Panc1 (cell line): Measurements from ENCODE around the gene PLCB1. TPM values are rescaled to one million over a fixed set of nuclear protein-coding genes. Genes with fewer than 3 reads are reported as not detected.

ENCODE experiments used
- ATAC-seq: fragments of 200-7000 bp; cut with Tn5 transposase; 2 replicates; pipeline ENCODE4 v1.9.1; 2020; ENCODE audit warnings: mild to moderate bottlenecking, moderate library complexity
- BruUV-seq: library from RNA; stranded (reverse); fragments of 400-500 nt; replicated peaks from 2 replicates; lab custom pipeline; 2021; lab: Mats Ljungman, UMichigan
- CTCF ChIA-PET: fragments of 300-600 bp; sonication (Branson Sonifier 250); formaldehyde crosslinking; loops from one replicate; lab custom pipeline; 2022; ENCODE audit warnings: antibody characterized with exemption; lab: Charles Lee
- POLR2A ChIA-PET: fragments of 300-600 bp; sonication (Branson Sonifier 250); formaldehyde crosslinking; loops from one replicate; lab custom pipeline; 2022; ENCODE audit warnings: antibody characterized with exemption; lab: Charles Lee
- DNase-seq: peaks from one replicate; pipeline ENCODE4 v3.0.0-alpha.2; 2010; ENCODE audit warnings: low read depth, low spot score
- H3K27ac ChIP-seq: 2 replicates; pipeline ENCODE4 v1.5.1; 2011; ENCODE audit warnings: mild to moderate bottlenecking, low read length, inconsistent platforms
- H3K27me3 ChIP-seq: fragments of 200-500 bp; sonication (Bioruptor generic); 2 replicates; pipeline ENCODE4 v1.6.0; 2014; ENCODE audit warnings: low read length, inconsistent platforms; ENCODE audit not compliant: control insufficient read depth, insufficient read depth
- H3K36me3 ChIP-seq: fragments of 200-500 bp; sonication (Bioruptor generic); 2 replicates; pipeline ENCODE4 v1.5.1; 2014; ENCODE audit warnings: inconsistent platforms, mild to moderate bottlenecking, low read length, moderate library complexity; ENCODE audit not compliant: control insufficient read depth, insufficient read depth
- H3K4me1 ChIP-seq: 2 replicates; pipeline ENCODE4 v1.5.1; 2011; ENCODE audit warnings: inconsistent platforms, mild to moderate bottlenecking, low read length, moderate library complexity; ENCODE audit not compliant: control insufficient read depth, insufficient read depth
- H3K4me3 ChIP-seq, 2 experiments: 2 replicates each; pipeline ENCODE4 v1.5.1; 2011 to 2012; ENCODE audit warnings: low read depth in 2 of 2, low read length in 2 of 2, mild to moderate bottlenecking in 2 of 2, inconsistent platforms in 1 of 2, moderate library complexity in 1 of 2
- H3K9me3 ChIP-seq: fragments of 200-500 bp; sonication (Bioruptor generic); 2 replicates; pipeline ENCODE4 v1.5.1; 2014; ENCODE audit warnings: low read depth, mild to moderate bottlenecking, inconsistent platforms, low read length, moderate library complexity; ENCODE audit not compliant: control insufficient read depth, insufficient read depth
- POLR2AphosphoS5 ChIP-seq: IDR thresholded peaks from 2 replicates; pipeline ENCODE4 v1.6.1; 2012; ENCODE audit warnings: mild to moderate bottlenecking, low read depth, low read length, moderate library complexity
- SIN3A ChIP-seq: IDR thresholded peaks from 2 replicates; pipeline ENCODE4 v1.6.1; 2012; ENCODE audit warnings: low read depth, mild to moderate bottlenecking, low read length, moderate library complexity, borderline replicate concordance; ENCODE audit not compliant: insufficient read depth
- TCF7L2 ChIP-seq: IDR thresholded peaks from 2 replicates; pipeline ENCODE4 v1.6.1; 2011; ENCODE audit warnings: mild to moderate bottlenecking, low read depth, low read length, inconsistent platforms
- in situ Hi-C: cut with HindIII; loops from 2 replicates; pipeline ENCODE4 v1.10.0; 2016; ENCODE audit warnings: low sequenced_read_pairs, low pct_unique_long_range_greater_than_20kb
- intact Hi-C: fragments of 100-400 bp; cut with micrococcal nuclease; formaldehyde crosslinking; loops from one replicate; pipeline ENCODE4 v1.10.0; 2022; ENCODE audit not compliant: unreplicated experiment
- total RNA-seq: library from RNA; stranded (reverse); gene quantifications from one replicate; pipeline ENCODE4 v1.2.1, GENCODE V29; 2021; ENCODE audit not compliant: unreplicated experiment
- TF ChIP-seq, protein P1 (sequence below), 2 experiments: IDR thresholded peaks; 2 replicates each; pipeline ENCODE4 v1.6.1; 2011 to 2012; ENCODE audit warnings: low read depth in 2 of 2, control low read depth in 1 of 2, low read length in 1 of 2, mild to moderate bottlenecking in 1 of 2, moderate library complexity in 1 of 2; ENCODE audit not compliant: insufficient read depth in 1 of 2
- TF ChIP-seq, protein P2 (sequence below): fragments of 450-650 bp; IDR thresholded peaks from 2 replicates; pipeline ENCODE4 v1.5.1; 2017; ENCODE audit warnings: mild to moderate bottlenecking

Gene PLCB1
- total RNA-seq, 1 experiment from 2014 or later = 0.59 TPM

DNA sequence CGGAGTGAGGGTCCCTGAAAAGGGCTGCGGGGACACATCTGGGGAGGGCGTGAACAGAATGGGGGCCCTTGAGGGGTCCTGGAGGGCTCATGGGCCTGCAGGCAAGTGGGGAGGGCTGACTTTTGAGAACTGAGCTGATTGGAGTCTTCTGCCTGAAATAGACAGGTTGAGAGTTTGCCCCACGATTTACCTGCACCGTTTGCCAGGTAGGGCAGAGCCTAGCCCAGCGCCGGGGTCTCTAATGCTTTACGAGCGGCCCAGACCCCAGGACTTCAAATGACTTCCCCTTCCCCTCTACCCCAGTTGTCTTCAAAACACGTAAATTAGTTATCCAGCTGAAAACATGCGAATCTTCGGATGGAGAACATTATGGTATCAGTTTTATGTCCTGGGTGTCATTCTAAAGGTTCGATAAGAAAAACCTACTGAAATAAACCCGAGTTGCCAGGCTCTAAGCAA, 1.3 kb downstream of the PLCB1 start:
- no peak for DNase-seq
- POLR2A ChIA-PET = no interaction called here
- H3K9me3 ChIP-seq = no peaks in the 10 kb centered on the region
- H3K36me3 ChIP-seq = no peaks in the 10 kb centered on the region
- H3K27ac ChIP-seq = no peak overlapping the region
- in situ Hi-C loops = no loop called here
- H3K4me1 ChIP-seq = peaks cover 3% of the 10 kb centered on the region; the same call in 1 of the 2 replicates
- H3K4me3 ChIP-seq = peak overlapping the region in 1 of 2 experiments; percentile 44; a peak in 1 of 4 replicates
- TF ChIP-seq, protein P1, sequence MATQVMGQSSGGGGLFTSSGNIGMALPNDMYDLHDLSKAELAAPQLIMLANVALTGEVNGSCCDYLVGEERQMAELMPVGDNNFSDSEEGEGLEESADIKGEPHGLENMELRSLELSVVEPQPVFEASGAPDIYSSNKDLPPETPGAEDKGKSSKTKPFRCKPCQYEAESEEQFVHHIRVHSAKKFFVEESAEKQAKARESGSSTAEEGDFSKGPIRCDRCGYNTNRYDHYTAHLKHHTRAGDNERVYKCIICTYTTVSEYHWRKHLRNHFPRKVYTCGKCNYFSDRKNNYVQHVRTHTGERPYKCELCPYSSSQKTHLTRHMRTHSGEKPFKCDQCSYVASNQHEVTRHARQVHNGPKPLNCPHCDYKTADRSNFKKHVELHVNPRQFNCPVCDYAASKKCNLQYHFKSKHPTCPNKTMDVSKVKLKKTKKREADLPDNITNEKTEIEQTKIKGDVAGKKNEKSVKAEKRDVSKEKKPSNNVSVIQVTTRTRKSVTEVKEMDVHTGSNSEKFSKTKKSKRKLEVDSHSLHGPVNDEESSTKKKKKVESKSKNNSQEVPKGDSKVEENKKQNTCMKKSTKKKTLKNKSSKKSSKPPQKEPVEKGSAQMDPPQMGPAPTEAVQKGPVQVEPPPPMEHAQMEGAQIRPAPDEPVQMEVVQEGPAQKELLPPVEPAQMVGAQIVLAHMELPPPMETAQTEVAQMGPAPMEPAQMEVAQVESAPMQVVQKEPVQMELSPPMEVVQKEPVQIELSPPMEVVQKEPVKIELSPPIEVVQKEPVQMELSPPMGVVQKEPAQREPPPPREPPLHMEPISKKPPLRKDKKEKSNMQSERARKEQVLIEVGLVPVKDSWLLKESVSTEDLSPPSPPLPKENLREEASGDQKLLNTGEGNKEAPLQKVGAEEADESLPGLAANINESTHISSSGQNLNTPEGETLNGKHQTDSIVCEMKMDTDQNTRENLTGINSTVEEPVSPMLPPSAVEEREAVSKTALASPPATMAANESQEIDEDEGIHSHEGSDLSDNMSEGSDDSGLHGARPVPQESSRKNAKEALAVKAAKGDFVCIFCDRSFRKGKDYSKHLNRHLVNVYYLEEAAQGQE (IDR thresholded peaks at IDR 0.05; ENCODE audit: insufficient read depth in 1 of 2, low read depth in 2 of 2, low read length in 1 of 2) = no peak
- TF ChIP-seq, protein P2, sequence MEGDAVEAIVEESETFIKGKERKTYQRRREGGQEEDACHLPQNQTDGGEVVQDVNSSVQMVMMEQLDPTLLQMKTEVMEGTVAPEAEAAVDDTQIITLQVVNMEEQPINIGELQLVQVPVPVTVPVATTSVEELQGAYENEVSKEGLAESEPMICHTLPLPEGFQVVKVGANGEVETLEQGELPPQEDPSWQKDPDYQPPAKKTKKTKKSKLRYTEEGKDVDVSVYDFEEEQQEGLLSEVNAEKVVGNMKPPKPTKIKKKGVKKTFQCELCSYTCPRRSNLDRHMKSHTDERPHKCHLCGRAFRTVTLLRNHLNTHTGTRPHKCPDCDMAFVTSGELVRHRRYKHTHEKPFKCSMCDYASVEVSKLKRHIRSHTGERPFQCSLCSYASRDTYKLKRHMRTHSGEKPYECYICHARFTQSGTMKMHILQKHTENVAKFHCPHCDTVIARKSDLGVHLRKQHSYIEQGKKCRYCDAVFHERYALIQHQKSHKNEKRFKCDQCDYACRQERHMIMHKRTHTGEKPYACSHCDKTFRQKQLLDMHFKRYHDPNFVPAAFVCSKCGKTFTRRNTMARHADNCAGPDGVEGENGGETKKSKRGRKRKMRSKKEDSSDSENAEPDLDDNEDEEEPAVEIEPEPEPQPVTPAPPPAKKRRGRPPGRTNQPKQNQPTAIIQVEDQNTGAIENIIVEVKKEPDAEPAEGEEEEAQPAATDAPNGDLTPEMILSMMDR = no peak
- no peak for TF ChIP-seq POLR2AphosphoS5
- no peak for TF ChIP-seq SIN3A
- TF ChIP-seq TCF7L2 = no peak
- ATAC-seq = no peak
- peaks cover 18% of the 10 kb centered on the region for H3K27me3 ChIP-seq
- CTCF ChIA-PET = no interaction called here
- intact Hi-C loops = loop anchor here (5.0 kb wide), 1 partner anchor 254 kb away; no protein-coding TSS in a partner anchor
- no TSS peak for BruUV-seq

GRCh38 chr20:8133851-8134451, 1.9 kb downstream of the PLCB1 start:
- peak overlapping the region in 1 of 2 experiments; percentile 44; a peak in 1 of 4 replicates for H3K4me3 ChIP-seq
- peaks cover 18% of the 10 kb centered on the region for H3K27me3 ChIP-seq
- BruUV-seq = no TSS peak
- H3K4me1 ChIP-seq = peaks cover 3% of the 10 kb centered on the region; the same call in 1 of the 2 replicates
- ATAC-seq (no peak), DNase-seq (no peak)
- no peaks in the 10 kb centered on the region for H3K9me3 ChIP-seq
- TF ChIP-seq, protein P1 (IDR thresholded peaks at IDR 0.05; ENCODE audit: insufficient read depth in 1 of 2, low read depth in 2 of 2, low read length in 1 of 2) = no peak
- TF ChIP-seq, protein P2 = no peak
- no peak for TF ChIP-seq TCF7L2
- TF ChIP-seq SIN3A = no peak
- no peak for TF ChIP-seq POLR2AphosphoS5
- H3K36me3 ChIP-seq = no peaks in the 10 kb centered on the region
- no peak overlapping the region for H3K27ac ChIP-seq
- POLR2A ChIA-PET = interaction anchor here (0.6 kb wide), 1 partner anchor 47 kb away, joined by 4 read pairs; no protein-coding TSS in a partner anchor
- in situ Hi-C loops = no loop called here
- intact Hi-C loops = loop anchor here (5.0 kb wide), 1 partner anchor 253 kb away; no protein-coding TSS in a partner anchor
- CTCF ChIA-PET = no interaction called here
